Mammary epithelial cell (primary cell): ENCODE measurements around the gene GPS2.

ENCODE experiments used
- CTCF ChIP-seq, 2 donors: IDR thresholded peaks in 1 of 2; conservative IDR thresholded peaks in 1 of 2; 2 replicates each; pipeline ENCODE4 v1.5.1; 2011 to 2012; ENCODE audit warnings: inconsistent platforms in 2 of 2, low read length in 2 of 2, mild to moderate bottlenecking in 2 of 2, control low read depth in 1 of 2, low read depth in 1 of 2; ENCODE audit not compliant: insufficient read depth in 1 of 2; ENCODE audit errors: extremely low read depth in 1 of 2
- EZH2 ChIP-seq: IDR thresholded peaks from 2 replicates; pipeline ENCODE4 v1.6.1; 2012; ENCODE audit warnings: low read length, inconsistent platforms, borderline replicate concordance

GRCh38 chr17:7292729-7293128, 22.4 kb downstream of the GPS2 start:
- TF ChIP-seq CTCF (conservative IDR thresholded peaks at IDR 0.05 in 1 of 2, IDR thresholded peaks at IDR 0.05 in 1 of 2; ENCODE audit: extremely low read depth in 1 of 2, insufficient read depth in 1 of 2, low read depth in 1 of 2, low read length in 2 of 2) (no peak), EZH2 (no peak)
